Immature natural killer cell (primary cell): ENCODE measurements around the gene ATP2C2. TPM values are rescaled to one million over a fixed set of nuclear protein-coding genes. Genes with fewer than 3 reads are reported as not detected.
"Not testable (repeated sequence)": the region's sequence is repeated elsewhere in the genome, so short reads cannot be mapped to it uniquely, and the experiment has no call there.

Experiments used
- DNase-seq, 3 donors: peaks; one replicate each; pipeline ENCODE4 v3.0.0; 2022; ENCODE audit warnings: mixed read lengths in 1 of 3
- H3K27ac Mint-ChIP-seq, 6 donors: one replicate each; pipeline ENCODE4 v1.8.0; 2020; ENCODE audit warnings: mixed read lengths in 6 of 6, mild to moderate bottlenecking in 5 of 6, inconsistent platforms in 4 of 6, moderate library complexity in 3 of 6
- H3K27me3 Mint-ChIP-seq, 3 donors: one replicate each; pipeline ENCODE4 v1.8.0; 2020 to 2021; ENCODE audit warnings: low read depth in 3 of 3, mild to moderate bottlenecking in 3 of 3, mixed read lengths in 3 of 3, moderate library complexity in 3 of 3, inconsistent platforms in 1 of 3
- H3K36me3 Mint-ChIP-seq, 3 donors: one replicate each; pipeline ENCODE4 v1.8.0; 2020; ENCODE audit warnings: mixed read lengths in 3 of 3, inconsistent platforms in 2 of 3, mild to moderate bottlenecking in 2 of 3
- H3K4me1 Mint-ChIP-seq, 2 donors: one replicate each; pipeline ENCODE4 v1.8.0; 2020; ENCODE audit warnings: inconsistent platforms in 2 of 2, mild to moderate bottlenecking in 2 of 2, mixed read lengths in 2 of 2, moderate library complexity in 1 of 2
- H3K4me3 Mint-ChIP-seq, 5 donors: one replicate each; pipeline ENCODE4 v1.8.0; 2020; ENCODE audit warnings: mild to moderate bottlenecking in 5 of 5, mixed read lengths in 5 of 5, inconsistent platforms in 3 of 5, moderate library complexity in 3 of 5
- H3K9me3 Mint-ChIP-seq, 6 donors: one replicate each; pipeline ENCODE4 v1.8.0; 2020; ENCODE audit warnings: mild to moderate bottlenecking in 6 of 6, mixed read lengths in 6 of 6, inconsistent platforms in 4 of 6, moderate library complexity in 3 of 6
- polyA plus RNA-seq, 3 donors: library from polyadenylated mRNA; unstranded; fragments of 300-500 nt; fragmentation: Illumina TruSeq; gene quantifications; one replicate each; pipeline ENCODE4 v1.2.3, GENCODE V29; 2021

ATP2C2 gene
- polyA plus RNA-seq, 3 donors from 2014 or later = not detected

DNA sequence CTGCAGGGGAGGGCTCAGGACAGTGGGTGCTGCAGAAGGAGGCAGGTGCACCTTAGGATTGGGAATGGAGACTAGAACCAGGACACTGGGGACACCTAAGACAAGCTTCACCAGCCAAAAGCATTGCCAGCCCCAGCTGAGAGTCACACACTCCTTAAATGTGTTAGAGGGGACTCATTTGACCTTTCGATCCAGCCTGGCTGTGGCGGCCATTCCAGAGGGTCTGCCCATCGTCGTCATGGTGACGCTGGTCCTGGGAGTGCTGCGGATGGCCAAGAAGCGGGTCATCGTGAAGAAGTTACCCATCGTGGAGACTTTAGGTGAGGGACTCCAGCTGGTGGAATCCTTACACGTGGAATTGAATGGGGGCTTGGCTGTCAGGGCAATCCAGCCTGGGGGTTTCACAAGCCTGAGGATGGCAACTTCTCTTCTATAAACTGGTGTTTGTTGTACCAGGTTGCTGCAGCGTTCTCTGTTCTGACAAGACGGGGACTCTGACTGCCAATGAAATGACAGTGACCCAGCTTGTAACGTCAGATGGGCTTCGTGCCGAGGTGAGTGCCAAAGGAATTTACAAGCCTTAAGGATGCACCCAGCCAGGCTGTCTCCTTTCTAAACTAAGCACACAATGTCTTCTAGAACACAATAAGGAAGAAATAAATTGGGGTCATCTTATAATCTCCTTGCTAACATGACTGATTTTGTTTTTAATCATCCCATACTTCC, 70.8 kb downstream of the ATP2C2 start:
- no peak overlapping the region for H3K4me3 Mint-ChIP-seq
- H3K27ac Mint-ChIP-seq = no peak overlapping the region
- peaks cover 0 to 1% (median 0%) of the 10 kb centered on the region in 6 donors for H3K9me3 Mint-ChIP-seq
- H3K4me1 Mint-ChIP-seq = no peaks in the 10 kb centered on the region
- DNase-seq = no peak
- H3K36me3 Mint-ChIP-seq = no peaks in the 10 kb centered on the region
- peaks cover 0 to 11% (median 2%) of the 10 kb centered on the region in 3 donors for H3K27me3 Mint-ChIP-seq

- no peak overlapping the region for H3K4me3 Mint-ChIP-seq
- H3K27ac Mint-ChIP-seq = no peak overlapping the region
- DNase-seq = no peak
- no peaks in the 10 kb centered on the region for H3K36me3 Mint-ChIP-seq
- H3K4me1 Mint-ChIP-seq = no peaks in the 10 kb centered on the region
- peaks cover 0 to 1% (median 0%) of the 10 kb centered on the region in 6 donors for H3K9me3 Mint-ChIP-seq
- H3K27me3 Mint-ChIP-seq = peaks cover 0 to 13% (median 4%) of the 10 kb centered on the region in 3 donors
Measured at GRCh38 chr16:84442416-84443145, 74.2 kb downstream of the ATP2C2 start.

GRCh38 chr16:84443166-84443802, 74.9 kb downstream of the ATP2C2 start:
- Mint-ChIP-seq H3K36me3 (no peaks in the 10 kb centered on the region), H3K4me1 (no peaks in the 10 kb centered on the region), H3K9me3 (peaks cover 0 to 1% (median 0%) of the 10 kb centered on the region in 6 donors), H3K4me3 (no peak overlapping the region), H3K27me3 (peaks cover 0 to 11% (median 4%) of the 10 kb centered on the region in 3 donors), H3K27ac (no peak overlapping the region)
- no peak for DNase-seq

GRCh38 chr16:84444476-84444875, 76.1 kb downstream of the ATP2C2 start:
- H3K36me3 Mint-ChIP-seq = no peaks in the 10 kb centered on the region
- no peak for DNase-seq
- H3K9me3 Mint-ChIP-seq = peaks cover 0 to 1% (median 0%) of the 10 kb centered on the region in 6 donors
- H3K27ac Mint-ChIP-seq = no peak overlapping the region
- H3K4me1 Mint-ChIP-seq = no peaks in the 10 kb centered on the region
- no peak overlapping the region for H3K4me3 Mint-ChIP-seq
- peaks cover 0 to 11% (median 4%) of the 10 kb centered on the region in 3 donors for H3K27me3 Mint-ChIP-seq

- H3K9me3 Mint-ChIP-seq = peaks cover 0 to 1% (median 0%) of the 10 kb centered on the region in 6 donors
- no peak overlapping the region for H3K27ac Mint-ChIP-seq
- no peak overlapping the region for H3K4me3 Mint-ChIP-seq
- H3K36me3 Mint-ChIP-seq = no peaks in the 10 kb centered on the region
- no peaks in the 10 kb centered on the region for H3K4me1 Mint-ChIP-seq
- peaks cover 0 to 8% (median 4%) of the 10 kb centered on the region in 3 donors for H3K27me3 Mint-ChIP-seq
- DNase-seq = no peak
Measured at GRCh38 chr16:84446084-84446483, 77.7 kb downstream of the ATP2C2 start.

DNA sequence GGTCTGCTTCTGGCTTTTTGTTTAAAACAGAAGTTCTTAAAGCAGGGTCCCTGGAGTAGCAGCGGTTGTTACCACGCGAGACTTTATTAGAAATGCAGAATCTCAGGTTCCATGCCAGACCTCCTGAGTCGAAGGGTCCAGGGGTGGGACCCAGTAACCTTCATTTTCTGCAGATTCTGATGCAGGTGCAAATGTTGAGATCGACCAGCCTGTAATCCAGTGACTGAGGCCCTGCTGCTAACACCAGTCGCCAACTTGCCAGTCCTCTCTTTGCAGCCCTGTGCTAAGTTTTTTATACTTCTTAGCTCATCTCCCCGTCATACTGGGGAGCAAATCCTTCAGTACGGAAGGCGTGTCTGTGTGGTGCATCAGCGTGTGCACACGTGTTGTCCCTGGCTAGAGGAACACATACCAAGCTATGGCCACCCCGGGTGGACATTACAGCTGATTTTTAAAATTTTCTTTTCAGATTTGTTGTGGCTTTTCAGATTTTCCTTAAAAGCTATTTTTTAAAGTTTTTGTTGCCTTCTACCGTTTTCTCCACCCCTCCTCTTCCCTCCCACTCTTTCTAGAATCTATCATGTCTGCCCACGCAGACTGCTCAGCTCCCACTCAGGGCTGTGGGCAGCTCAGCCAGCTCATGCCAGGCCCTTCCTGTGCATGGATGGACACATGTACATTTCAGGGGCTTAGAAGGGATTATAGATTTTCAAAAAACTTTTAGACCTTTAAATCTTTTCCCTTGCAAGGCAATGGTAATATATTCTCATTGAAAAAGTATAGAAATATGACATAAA, 78.5 kb downstream of the ATP2C2 start:
- DNase-seq = no peak
- Mint-ChIP-seq H3K36me3 (no peaks in the 10 kb centered on the region), H3K4me1 (no peaks in the 10 kb centered on the region), H3K9me3 (peaks cover 0 to 1% (median 0%) of the 10 kb centered on the region in 6 donors), H3K27me3 (peaks cover 0 to 7% (median 4%) of the 10 kb centered on the region in 3 donors), H3K27ac (no peak overlapping the region), H3K4me3 (no peak overlapping the region)

DNA sequence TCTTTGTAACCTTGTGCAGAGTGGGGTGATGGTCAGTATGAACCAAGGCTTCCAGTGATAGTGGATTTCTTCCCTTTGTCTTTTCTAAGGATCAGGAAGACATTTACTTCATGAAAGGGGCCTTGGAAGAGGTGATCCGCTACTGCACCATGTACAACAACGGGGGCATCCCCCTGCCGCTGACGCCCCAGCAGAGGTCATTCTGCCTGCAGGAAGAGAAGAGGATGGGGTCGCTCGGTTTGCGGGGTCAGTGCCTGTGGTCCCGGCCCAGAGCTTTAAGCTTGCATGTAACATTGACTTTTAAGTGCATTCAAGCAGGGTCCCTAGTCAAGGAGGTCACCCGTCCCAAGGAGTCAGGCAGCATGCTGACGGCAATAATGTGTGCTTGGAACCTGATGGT, 80.1 kb downstream of the ATP2C2 start:
- no peak overlapping the region for H3K27ac Mint-ChIP-seq
- no peaks in the 10 kb centered on the region for H3K36me3 Mint-ChIP-seq
- H3K4me3 Mint-ChIP-seq = no peak overlapping the region
- H3K9me3 Mint-ChIP-seq = peaks cover 0 to 1% (median 0%) of the 10 kb centered on the region in 6 donors
- H3K4me1 Mint-ChIP-seq = no peaks in the 10 kb centered on the region
- DNase-seq = no peak
- peaks cover 0 to 5% (median 2%) of the 10 kb centered on the region in 3 donors for H3K27me3 Mint-ChIP-seq

- no peak for DNase-seq
- H3K4me3 Mint-ChIP-seq = no peak overlapping the region
- H3K27ac Mint-ChIP-seq = no peak overlapping the region
- H3K27me3 Mint-ChIP-seq = peaks cover 0 to 3% (median 2%) of the 10 kb centered on the region in 3 donors
- H3K36me3 Mint-ChIP-seq = no peaks in the 10 kb centered on the region
- H3K9me3 Mint-ChIP-seq = no peaks in the 10 kb centered on the region
- no peaks in the 10 kb centered on the region for H3K4me1 Mint-ChIP-seq
Measured at GRCh38 chr16:84449156-84450140, 81.1 kb downstream of the ATP2C2 start.

- no peak for DNase-seq
Measured at GRCh38 chr16:84450176-84450865, 82.0 kb downstream of the ATP2C2 start.

DNA sequence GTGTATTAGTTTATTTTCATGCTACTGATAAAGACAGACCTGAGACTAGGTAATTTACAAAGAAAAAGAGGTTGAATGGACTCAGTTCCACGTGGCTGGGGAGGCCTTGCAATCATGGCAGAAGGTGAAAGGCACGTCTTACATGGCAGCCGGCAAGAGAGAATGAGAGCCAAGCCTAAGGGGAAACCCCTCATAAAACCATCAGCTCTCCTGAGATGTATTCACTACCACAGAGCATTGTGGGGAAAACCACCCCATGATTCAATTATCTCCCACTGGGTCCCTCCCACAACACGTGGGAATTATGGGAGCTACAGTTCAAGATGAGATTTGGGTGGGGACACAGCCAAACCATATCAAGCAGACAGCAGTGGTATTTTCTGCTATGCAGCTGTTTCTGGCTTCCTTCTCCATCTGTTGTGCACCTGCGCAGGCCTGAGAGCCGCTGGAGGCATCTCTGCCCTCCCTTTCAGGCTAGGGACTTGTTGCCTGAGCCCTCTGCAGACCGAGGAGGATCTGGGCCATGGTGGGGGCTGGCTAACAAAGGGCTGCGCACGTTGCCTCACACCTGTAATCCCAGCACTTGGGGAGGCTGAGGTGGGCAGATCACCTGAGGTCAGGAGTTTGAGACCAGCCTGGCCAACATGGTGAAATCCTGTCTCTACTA, 82.8 kb downstream of the ATP2C2 start:
- not testable (repeated sequence) for H3K4me1 Mint-ChIP-seq, H3K4me3 Mint-ChIP-seq, H3K36me3 Mint-ChIP-seq, DNase-seq, H3K9me3 Mint-ChIP-seq, H3K27ac Mint-ChIP-seq, H3K27me3 Mint-ChIP-seq

More at GRCh38 chr16:84450176-84450865, 82.0 kb downstream of the ATP2C2 start:
- Mint-ChIP-seq H3K9me3 (no peaks in the 10 kb centered on the region), H3K27me3 (peaks cover 0 to 2% (median 2%) of the 10 kb centered on the region in 3 donors), H3K4me1 (no peaks in the 10 kb centered on the region), H3K36me3 (no peaks in the 10 kb centered on the region), H3K27ac (no peak overlapping the region), H3K4me3 (no peak overlapping the region)

- no peak for DNase-seq
- Mint-ChIP-seq H3K9me3 (no peaks in the 10 kb centered on the region), H3K27ac (no peak overlapping the region), H3K4me1 (no peaks in the 10 kb centered on the region), H3K27me3 (peaks cover 0 to 2% (median 0%) of the 10 kb centered on the region in 3 donors), H3K4me3 (no peak overlapping the region), H3K36me3 (no peaks in the 10 kb centered on the region)
Measured at GRCh38 chr16:84451781-84452180, 83.4 kb downstream of the ATP2C2 start.
